NCI-H2081 treated with DMSO at 0.1 percent for 48 hours (cell line): Measurements from ENCODE around the gene SETDB1.
"Not testable (repeated sequence)": the region's sequence is repeated elsewhere in the genome, so short reads cannot be mapped to it uniquely, and the experiment has no call there.

Source experiments
- DNase-seq: peaks from one replicate; lab custom pipeline; 2025; lab: John Stamatoyannopoulos, UW

SETDB1 gene

GRCh38 chr1:150926097-150926741 is at the start of gene SETDB1:
TSS of gene SETDB1 (plus strand) at chr1:150926363. CDS start at chr1:150927715, 1,352 bp downstream.
- peak; percentile 99 for DNase-seq

- DNase-seq: not testable (repeated sequence)
Measured at GRCh38 chr1:150878931-150879330, 47.2 kb upstream of the SETDB1 start.

DNA sequence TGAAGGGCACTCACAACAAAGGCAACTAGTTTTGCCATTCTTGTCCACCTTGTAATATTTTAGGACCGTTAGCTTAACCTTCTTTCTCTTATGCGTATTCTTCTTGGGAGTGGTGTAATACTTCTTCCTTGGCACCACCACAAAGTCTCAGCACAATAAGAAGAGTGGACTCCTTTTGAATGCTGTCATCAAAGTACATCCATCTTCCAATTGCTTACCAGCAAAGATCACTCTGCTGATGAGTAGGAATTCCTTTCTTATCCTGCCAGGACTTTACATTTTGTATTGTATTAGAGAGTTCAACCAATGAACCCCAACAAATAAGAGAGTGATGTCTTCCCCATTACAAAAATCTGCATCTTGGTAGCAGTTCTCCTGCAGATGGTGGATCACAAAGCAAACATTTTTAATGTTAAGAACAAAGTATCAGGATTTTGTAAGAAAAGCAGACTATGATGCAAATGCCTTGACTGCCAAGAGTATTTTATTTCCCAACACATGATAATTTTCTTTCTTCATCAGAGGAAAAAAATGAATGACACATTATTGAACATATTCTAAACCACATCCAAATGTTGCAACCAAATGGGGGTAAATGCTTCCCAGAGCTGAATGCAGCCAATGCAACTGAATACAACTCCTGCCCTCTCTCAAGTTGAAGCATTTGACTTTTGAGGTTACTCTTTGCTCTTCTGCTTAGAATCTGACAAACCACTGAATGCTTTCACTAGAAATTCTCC is 44.7 kb upstream of the SETDB1 start:
- DNase-seq: no peak

GRCh38 chr1:150883121-150883520 is 43.0 kb upstream of the SETDB1 start:
- DNase-seq: not testable (repeated sequence)

GRCh38 chr1:150887018-150887417 is 39.1 kb upstream of the SETDB1 start, which contains the start of gene CTXND2:
TSS of gene CTXND2 (plus strand) at chr1:150887136. CDS start at chr1:150912315, 25,179 bp downstream.
- DNase-seq: no peak

DNA sequence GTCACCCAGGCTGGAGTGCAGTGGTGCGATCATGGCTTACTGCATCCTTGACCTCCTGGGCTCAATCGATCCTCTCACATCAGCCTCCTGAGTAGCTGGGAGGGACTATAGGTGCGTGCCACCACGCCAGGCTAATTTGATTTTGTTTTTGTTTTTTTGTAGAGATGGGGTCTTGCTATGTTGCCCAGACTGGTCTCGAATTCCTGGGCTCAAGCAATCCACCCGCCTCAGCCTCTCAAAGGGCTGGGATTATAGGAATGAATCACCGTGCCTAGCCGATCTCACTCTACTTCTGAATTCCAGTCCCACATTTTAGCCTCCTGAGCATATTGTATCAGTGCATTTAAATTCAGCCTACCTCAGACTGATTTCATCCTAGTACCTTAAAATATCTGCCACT is 37.4 kb upstream of the SETDB1 start:
- DNase-seq: no peak

DNA sequence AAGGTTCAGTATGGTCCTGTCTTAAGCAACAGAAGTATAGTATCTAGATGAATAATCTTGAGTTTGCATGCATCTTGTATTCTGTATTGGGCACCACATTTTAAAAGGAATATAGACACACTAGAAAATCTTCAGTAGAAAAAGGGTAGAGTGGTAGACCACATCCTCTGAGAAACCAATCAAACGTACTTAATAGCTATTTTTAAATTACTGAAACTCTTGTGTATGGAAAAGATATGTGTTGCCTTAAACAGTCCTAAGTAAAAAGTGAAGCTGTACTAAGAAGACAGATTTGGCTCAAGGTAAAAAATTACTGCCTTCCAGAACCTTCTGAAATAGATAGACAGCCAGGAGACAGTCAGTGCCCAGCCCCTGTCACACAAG is 36.1 kb upstream of the SETDB1 start:
- no peak for DNase-seq

GRCh38 chr1:150893336-150893913 is 32.7 kb upstream of the SETDB1 start:
- no peak for DNase-seq

DNA sequence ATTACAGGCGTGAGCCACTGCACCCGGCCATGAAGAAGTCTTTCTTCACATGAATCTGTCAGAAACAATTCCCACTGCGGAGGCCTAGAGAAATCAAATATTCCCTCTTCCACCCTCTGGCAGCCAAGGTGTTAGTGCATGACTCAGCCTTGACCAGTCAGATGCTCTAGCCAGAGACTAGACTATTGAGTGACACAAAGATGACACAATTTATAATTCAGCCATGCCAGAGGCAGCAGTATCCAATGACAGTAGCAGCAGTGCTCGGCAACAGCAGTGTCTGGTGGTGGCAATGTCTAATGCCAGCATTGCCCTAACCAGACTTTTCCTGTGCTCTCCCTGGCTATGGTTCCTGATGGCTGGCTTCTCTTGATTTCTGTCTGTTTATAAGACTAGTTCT is 30.5 kb upstream of the SETDB1 start:
- no peak for DNase-seq

DNA sequence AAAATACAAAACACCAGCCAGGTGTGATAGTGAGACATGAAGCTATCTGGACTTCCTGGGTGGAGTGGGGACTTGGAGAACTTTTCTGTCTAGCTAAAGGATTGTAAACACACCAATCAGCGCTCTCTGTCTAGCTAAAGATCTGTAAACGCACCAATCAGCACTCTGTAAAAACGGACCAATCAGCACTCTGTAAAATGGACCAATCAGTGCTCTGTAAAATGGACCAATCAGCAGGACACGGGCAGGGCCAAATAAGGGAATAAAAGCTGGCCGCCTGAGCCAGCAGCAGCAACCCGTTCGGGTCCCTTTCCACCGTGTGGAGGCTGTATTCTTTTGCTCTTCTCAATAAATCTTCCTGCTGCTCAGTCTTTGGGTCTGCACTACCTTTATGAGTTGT is 26.4 kb upstream of the SETDB1 start:
- DNase-seq: not testable (repeated sequence)

DNA sequence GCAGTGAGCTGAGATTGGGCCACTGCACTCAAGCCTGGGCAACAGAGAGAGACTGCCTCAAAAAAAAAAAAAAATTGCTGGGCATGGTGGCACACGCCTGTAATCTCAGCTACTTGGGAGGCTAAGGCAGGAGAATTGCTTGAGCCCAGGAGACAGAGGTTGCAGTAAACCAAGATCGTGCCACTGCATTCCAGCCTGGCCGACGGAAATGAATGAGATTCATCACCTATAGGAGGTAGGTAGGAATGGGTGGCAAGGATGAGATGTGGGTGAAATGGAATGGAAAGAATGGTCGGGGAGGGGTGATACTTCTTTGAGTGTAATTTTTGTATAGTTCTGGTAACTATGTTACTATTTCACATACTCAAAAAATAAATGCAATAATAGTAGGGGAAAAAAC is 23.8 kb upstream of the SETDB1 start:
- DNase-seq: no peak

GRCh38 chr1:150902751-150903150 is 23.4 kb upstream of the SETDB1 start:
- DNase-seq: no peak

GRCh38 chr1:150905301-150905700 is 20.9 kb upstream of the SETDB1 start:
- no peak for DNase-seq

- DNase-seq: no peak
Measured at GRCh38 chr1:150906329-150906728, 19.8 kb upstream of the SETDB1 start.

DNA sequence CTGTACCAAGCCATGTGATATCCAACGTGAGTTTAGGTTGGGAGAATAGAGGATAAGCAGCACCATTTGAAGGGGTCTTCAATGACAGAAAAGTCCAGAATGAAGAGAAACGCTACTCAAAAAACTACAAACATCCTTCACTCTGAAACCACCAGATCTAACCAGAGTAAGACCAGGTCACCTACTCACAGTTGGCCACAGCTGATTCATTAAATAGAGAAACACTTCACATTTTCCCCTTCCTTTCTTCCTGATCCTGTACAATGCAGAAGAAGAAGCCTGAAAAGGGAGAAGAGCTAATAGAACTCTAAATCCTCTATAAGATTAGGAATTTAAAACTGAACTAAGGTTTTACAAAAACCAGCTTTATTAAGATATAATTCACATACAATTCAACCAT is 19.4 kb upstream of the SETDB1 start:
- DNase-seq: no peak

GRCh38 chr1:150909585-150910180 is 16.5 kb upstream of the SETDB1 start:
- no peak for DNase-seq

DNA sequence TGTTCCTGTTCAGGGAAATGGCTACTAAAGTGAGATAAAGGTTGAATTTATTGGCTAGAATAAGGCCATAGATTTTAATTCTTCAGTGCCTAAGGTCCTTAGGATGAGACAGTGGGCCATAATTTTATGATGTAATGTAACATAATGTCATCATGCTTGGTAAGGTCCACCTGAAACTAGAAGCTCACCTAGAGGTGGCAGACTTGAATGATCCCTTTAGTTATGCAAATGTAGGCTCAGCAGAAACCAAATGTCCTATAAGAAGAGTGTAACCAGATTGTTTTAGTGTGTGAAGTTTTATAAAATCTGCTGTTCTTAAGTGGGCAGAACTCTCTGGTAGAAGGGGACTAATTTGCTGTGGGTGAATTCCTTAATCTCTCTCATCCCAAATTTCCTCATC is 13.5 kb upstream of the SETDB1 start:
- DNase-seq: no peak

- no peak for DNase-seq
Measured at GRCh38 chr1:150917387-150917786, 8.8 kb upstream of the SETDB1 start.

DNA sequence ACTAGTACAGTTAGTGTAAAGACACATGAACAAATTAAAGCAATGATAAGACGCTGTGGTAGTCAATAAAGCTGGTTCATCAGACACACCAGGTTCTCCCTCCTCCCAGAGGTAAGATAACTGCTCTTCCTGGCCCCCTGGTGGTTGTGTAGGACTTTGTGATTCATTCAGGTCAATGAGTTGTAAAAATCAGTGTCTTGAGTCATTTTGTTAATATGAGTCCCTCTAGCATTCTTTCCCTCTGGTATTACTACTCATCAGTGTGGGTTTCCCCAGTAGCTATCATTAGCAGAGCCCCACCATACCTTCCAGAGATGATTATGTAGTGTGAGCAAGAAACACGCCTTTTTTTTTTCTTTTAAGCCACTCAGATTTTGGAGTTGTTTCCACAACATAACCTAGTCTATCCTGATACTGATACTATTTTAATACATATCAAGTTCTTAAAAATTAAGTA is 3.6 kb upstream of the SETDB1 start:
- DNase-seq: peak; percentile 47

DNA sequence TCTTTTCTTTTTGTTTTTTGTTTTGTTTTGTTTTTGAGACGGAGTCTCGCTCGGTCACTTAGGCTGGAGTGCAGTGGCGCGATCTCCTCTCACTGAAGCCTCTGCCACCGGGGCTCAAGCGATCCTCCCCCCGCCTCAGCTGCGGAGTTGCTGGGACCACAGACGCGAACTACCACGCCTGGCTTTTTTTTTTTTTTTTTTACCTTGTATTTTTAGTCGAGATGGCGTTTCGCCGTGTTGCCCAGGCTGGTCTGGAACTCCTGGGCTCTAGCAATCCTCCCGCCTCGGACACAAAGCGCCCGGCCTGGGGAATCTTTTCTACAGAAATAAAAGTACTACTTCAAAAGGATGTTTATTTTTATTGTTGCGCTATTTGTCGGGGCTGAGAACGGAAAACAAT is 1.1 kb upstream of the SETDB1 start:
- no peak for DNase-seq

- DNase-seq: no peak
Measured at GRCh38 chr1:150927624-150928023, 1.5 kb downstream of the SETDB1 start.

DNA sequence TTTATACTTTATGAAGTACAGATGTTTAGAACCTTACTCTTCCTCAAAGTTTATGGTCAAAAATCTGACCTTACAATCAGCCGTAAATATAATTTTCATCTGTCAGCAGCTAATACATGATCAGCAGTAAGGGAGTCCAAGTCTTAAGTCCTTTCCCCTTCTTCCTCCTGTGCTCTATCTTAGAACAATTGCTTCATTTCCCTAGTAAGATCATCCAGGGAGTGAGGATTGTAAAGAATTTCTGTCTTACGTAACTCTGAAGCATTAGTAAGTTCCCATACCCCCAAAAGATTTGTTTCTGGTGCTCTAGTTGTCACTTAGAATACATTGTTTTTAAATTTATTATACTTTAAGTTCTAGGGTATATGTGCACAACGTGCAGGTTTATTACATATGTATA is 2.1 kb downstream of the SETDB1 start:
- no peak for DNase-seq

DNA sequence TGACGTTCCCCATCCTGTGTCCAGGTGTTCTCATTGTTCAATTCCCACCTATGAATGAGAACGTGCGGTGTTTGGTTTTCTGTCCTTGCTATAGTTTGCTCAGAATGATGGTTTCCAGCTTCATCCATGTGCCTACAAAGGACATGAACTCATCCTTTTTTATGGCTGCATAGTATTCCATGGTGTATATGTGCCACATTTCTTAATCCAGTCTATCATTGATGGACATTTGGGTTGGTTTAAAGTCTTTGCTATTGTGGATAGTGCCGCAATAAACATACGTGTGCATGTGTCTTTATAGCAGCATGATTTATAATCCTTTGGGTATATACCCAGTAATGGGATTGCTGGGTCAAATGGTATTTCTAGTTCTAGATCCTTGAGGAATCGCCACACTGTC is 2.6 kb downstream of the SETDB1 start:
- DNase-seq: not testable (repeated sequence)
